ENCODE measurements around the gene MRPL40.

Gene MRPL40

DNA sequence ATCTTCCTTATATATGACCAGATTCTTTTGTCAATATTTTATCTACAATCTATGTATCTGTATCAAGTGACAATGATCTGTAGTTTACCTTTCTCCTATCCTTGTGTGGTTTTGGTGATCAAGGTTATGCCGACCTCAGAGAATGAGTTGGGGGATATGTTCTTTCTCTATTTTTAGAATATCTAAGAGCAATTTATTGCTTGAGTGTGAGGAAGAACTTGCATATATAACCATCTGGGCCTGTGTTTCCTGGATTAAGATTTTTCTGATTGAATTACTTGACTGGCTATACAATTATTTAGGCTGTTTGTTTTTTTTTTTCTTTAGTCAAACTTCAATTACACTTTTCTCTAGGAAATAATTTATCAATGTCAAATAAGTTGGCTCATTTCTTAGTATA lies 29.2 kb downstream of the MRPL40 start:
- no peak for DNase-seq

DNA sequence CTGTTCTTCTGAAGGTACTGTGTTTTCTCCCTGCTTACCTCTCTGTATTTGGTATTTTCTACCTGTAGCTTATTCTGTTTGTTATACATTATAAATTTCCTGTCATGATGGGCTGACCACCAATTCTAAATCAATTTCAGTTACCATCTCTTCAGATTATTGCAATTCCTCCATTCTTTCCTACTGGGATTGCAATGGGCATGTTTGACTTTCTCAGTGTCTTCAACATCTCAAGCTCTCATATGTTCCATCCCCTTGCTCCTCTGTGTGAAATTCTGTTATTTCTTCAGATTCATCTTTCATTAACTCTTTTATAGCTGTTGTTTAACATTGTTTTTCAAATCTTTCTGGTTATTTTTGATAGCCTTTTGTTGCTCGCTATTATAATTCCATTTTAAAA lies 30.7 kb downstream of the MRPL40 start:
- no peak for DNase-seq

DNA sequence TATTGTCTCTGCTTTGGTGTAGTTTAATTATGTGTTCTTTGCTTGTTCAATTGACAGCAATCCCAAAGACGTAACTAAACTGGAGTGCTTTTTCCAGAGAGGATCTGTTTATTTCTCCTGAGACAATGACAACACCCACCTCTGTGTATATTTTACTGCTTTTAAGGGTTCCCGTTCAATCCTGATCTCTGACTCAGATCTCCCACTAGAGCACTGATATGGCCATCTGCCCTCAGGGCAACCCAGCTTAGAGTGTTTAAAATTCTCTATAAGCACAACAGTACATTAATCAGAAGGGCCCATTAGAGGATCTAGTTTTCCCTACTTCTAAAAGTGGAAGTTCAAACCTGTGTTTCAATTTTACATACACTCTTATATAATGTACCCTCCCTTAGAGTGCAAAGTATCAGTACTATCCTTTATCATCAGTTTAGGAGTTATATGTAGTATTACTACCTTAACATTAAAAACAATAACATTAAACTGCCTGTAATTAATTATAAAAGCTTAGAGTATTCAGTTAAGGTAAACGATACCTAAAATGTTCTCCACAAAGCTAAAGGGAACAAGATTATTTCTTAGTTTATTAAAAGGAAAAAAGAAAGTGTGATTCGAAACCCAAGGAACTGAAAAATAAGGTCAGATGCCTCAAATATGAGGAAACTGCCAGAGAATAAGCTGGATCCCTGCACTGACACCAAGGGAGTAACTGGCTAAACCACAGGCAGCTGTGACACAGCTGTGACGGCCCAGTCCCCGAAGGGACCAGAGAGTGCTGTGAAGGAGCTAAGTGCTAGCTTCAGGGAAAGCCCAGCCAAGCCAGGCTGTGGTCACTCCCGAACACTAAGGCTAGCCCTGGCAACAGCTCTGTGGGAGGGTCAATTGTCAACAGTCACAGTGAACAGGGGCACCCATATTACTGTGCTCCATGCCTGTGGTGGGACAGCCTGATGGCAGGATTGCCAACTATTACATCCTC lies 31.4 kb downstream of the MRPL40 start:
- no peak for DNase-seq

DNA sequence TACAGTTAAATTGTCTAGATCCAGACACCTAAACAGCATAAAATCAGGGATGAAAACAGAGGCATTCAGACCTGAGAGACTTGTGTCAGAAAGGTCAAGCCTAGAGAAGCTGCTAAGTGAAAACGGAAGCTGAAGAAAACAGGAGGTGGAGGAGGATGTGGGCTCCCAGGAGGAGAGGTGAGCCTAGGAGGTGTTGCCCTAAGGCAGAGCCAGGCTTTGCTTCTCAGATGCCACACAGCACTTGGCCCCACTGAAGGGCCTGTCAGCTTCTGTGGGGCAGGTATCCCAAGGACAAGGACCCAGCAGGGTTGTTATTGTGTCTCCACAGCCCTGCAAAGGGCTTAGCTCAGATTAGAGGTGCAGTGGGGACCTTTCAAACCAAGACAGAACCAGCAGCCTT lies 32.2 kb downstream of the MRPL40 start:
- DNase-seq: no peak

DNA sequence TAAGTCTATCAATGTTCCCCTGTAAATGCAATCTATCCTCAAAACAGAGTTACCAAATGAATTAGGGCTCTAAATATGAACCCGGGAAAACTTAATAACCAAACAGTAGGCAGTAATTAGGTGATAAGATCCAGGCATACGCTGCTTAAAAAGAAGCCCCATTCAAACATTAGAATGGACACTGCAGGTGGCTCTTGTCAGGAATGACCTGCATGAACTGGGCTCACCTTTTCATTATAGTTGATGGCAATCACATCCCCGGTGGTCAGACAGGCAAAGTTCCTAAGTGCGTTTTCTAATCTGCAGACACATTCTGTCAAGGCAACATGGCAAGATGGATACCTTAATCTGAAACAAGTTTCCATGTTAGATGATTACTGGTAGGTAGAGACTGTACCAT lies 32.6 kb downstream of the MRPL40 start:
- DNase-seq: no peak

DNA sequence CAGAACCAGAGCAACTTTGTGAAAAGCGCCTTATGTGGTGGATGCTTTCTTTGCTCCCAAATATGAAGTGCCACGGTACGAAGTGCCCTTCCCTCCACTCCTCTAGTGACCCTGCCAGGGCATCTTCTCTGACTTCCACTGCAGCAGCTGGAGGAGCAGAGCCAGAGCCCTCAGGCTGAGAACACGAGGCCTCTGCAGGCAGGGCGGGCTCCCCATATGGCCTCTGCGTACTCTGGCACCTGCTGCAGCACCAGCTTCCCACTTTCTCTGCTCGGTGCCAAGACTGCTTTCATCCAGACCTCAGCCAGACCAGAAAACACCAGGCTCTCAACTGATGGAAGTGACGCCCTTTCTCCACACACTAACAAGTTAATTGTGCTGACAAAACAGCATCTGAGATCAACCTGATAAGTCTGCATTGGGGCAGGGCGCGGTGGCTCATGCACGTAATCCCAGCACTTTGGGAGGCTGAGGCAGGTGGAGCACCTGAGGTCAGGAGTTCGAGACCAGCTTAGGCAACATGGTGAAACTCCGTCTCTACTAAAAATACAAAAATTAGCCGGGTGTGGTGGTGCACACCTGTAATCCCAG lies 33.9 kb downstream of the MRPL40 start:
- no peak for DNase-seq

DNA sequence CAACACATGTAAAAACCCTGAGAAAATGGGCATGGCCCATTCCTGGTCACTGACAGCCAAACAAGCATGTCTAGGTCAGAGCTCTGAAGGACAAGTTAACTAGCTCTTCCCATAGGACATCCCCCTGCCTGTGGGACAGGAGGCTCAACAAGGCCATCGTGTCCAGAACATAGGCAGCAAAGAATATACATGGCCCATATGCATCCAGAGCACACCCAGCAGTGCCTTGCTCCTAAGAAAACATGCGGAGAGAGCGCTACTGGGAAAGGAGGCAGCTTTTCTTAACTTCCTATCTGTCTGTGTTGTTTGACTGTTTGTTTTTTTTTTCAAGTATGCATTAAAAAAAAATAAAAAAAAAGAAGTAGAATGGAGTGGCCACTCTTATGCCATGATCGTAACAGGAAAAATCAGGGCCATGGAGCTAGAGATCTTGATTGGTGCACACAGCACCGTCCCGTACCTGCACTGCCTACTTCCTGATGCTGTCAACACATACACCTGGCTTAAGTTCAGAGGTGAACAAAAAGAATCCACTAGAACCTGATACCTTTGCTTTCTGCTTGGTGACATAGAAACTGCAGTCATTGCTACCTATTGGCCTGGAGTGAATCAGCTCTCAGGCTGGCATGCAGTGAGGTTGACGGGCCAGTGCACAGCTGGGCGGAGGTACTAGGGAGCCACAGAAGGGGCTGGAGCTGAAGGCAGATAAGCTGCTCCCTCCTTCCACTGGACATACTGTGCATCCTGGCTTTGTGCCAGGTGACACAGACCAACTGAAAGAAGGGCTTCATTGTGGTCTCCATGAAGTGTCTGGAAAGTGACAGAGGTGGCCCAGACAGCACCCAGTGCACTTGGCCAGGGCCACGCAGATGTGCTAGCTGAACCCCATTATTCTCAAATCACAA lies 34.8 kb downstream of the MRPL40 start:
- peak in 2 of 56 donors; percentile 6 to 14 for DNase-seq

DNA sequence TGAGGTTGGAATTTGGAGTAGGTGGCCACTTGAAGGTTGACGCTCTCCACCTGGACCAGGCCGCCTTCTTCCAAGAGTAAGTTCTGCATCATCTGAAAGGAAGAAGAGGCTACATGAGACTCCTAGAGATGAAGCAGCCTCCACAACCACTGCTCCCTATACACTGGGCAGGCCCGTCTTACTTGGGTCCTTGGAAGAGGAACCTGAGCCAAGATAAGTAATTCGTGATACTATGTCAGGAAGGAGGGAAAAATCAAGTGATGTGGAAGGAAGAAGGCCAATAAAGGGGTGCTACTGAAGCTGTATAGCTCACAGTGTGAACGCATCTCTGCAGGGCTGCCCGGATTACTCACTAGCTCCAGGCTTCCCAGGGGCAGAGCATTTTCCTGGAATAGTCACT lies 35.6 kb downstream of the MRPL40 start:
- no peak for DNase-seq

DNA sequence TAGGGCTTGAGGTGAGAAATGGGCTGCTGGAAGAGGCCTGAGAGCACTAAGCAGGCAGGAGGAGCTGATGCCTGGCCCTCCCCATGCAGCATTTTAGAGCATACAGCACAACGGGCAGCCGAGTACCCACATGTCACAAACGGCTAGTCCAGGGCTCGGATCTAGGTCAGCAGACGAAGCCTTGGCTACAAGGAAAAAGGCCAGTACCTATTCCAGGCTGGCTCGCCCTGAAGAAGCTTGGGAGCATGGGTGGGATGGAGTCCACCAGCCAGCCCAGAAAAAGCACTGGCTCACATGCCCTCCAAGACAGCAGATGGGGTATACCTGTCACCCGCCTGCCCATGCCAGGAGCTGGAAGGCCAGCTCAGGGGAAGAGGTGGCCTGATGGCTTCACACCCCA lies 37.1 kb downstream of the MRPL40 start:
- no peak for DNase-seq

DNA sequence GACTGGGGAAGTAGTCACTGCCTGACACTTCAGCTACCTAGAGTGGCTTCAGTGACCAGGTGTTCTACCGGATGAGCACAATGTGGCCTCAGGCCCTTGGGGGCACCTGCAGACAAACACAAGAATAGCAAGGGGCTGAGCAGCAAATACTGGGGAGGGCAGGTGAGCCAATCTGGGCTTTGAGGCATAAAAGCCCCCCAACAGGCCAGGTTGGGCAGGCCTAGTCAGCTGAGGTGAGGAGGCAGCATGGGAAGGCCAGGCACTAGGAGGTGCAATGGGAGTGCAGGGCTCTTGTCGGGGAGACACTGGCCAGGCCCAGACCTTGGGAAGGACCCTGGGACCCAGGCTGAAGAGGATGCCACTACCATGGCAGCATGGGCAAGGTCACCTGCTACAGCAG lies 37.7 kb downstream of the MRPL40 start:
- DNase-seq: no peak

DNA sequence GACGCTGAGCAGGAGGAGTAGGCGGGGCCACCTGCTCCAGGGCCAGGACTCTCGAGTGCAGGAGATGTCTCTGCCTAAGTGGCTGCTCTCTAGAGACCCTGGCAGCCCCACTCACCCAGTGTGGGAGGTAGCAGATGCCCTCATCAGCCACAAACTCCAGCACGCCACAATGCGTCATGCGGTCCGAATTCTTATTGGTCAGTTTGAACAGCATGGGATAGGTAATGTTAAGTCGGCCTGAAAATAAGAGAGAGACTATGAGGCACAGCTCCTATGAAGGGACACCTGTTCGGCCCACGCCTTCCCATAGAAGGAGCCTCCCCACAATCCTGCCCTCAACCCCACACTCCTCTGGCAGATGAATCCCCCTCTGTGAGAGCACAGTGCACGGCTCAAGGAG lies 39.2 kb downstream of the MRPL40 start:
- no peak for DNase-seq

DNA sequence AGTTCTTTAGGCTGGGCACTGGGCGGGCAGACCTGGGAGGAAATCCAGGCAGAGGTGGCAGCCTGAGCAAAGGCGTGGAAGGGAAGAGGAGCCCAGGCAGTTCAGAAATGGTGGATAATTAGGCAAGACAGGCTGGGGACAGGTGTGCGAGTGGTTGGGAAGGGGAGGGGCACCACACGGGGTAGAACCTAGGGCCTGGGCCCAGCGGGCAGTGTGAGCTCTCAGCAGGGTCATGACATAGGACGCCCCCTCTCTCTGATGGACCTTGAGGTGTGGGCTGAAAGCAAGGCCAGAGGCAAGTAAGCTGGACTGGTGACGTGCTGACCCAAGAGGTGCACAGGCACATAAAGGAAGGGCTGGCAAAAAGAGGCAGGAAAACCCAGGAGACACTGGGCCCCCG lies 39.9 kb downstream of the MRPL40 start:
- no peak for DNase-seq

DNA sequence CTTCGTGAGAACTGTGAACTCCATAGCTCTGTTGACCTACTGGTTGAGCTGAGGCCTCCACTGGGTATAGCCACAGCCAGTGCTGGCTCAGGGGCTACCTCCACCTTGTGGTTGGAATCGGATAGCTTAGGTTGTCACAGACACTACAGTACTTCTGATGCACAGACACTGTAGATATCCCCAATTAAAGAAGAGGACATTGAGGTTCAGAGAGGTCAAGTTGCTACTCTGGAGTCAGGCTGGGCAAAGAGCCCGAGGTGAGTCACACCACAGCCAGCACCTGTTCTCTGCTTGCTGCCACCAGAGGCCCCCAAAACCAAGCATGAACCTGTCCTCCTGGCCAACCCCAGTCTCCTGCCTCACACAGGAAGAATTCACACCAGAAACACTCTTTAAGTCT lies 41.2 kb downstream of the MRPL40 start:
- no peak for DNase-seq

DNA sequence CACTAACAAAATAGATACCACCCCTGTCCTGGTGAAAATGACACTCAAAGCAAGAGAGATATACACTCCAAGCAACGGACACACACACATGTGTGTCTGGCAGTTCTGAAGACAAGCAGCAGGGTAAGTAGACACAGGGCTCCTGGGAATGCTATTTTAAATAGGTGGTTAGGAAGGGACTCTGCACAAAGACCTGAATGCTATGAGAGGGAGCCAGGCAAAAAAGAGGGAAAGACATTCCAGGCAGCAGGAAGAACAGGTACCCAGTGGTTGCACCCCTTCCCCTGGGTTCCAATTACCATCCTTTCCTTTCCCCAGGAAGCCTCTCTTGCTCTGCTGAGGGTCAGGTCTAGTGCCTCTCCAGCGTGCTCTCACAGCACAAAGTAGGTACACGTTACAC lies 43.7 kb downstream of the MRPL40 start:
- no peak for DNase-seq

DNA sequence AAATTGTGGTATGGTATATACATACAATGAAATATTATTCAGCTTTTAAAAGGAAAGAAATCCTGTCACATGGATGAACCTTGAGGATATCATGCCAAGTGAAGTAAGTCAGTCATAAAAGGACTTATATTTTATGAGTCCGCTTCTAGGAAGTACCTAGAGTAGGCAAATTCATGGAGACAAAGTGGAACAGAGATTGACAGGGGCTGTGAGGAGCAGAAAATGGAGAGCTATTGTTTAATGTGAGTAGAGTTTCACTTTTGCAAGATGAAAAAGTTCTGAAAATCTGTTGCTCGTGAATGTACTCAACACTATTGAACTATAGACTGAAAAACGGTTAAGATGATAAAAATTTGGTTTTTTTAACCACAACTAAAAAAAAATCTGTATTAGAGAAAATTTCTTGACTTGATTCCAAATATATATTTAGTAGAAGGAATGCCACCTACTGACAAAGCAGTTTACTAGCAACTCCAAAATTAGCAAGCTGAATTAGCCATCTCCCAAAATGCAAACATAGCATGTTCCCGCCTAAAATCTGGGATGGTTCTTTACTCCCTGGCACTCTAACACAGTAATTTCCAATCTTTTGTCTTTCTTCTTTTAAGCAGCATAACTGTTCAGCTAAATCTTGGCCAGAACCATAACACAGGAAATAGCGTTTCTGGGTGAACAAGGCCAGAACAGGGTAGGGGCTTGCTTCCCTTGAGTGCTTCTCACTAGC lies 45.1 kb downstream of the MRPL40 start:
- no peak for DNase-seq

DNA sequence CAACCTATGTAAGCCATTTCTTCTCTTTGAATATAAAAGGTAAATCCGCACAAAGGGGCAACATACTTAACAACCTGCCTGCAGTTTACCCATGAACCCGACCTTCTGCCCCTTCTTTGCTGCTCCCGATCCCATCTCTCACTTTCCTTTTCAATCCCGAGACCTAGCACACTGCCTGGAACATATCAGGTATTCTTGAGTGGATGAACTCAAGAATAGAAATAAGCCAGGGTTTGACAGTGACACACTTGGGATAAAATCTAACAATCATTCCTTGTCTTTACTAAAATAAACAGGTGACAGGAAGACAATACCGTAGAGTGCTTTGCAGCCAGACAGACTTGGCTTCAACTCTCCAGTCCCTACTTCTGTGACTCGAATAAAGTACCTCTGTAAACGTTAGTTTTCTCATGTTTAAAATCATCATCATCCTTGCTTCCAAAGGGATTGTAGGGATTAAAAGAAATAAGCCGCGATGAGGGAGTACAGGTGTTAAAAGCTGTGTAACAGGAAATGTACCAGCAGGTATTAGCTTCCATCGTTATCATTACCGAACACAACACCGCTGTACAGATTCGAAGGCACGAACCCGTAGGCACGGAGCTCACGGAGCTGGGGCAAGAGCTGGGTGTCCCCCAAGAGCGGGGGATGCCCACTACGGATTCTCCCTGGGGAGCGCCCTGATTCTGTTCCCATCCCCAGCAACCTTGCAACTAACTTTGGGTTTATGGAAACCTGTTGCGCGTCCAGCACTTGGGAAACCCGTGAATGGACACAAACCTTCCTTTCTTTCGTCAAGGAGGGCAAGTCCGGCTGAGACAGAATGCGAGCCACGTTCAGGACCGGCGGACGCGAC lies 45.9 kb downstream of the MRPL40 start:
- DNase-seq: peak in 1 of 56 donors; percentile 42

DNA sequence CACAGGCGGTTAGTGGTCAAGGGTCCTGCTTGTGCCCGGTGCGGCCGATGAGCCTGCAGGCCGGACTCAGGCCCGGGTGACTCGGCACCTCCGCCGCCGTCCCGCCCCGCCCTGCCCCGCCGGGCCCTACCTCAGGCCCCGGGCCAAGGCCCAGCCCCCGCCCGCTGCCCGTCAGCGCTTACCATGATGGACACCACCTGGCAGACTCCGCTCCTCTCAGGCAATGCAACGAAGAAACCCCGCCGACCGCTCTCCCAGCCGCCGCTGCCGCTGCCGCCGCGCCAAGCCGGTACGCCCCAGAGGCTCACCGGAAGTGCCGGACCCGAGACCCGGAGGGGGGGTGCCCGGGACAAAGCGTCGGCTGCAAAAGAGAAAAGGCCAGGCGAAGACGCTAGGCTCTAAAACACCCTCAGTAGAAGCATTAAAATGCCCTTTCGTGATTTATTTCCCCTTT lies 46.6 kb downstream of the MRPL40 start, which contains the start of gene UFD1:
UFD1 (minus strand) TSS at position 293 of the 454 bp plus-strand sequence; CDS start at position 185, 108 bp downstream.
- DNase-seq: peak in 54 of 56 donors; percentile 31 to 90 (median 75)

DNA sequence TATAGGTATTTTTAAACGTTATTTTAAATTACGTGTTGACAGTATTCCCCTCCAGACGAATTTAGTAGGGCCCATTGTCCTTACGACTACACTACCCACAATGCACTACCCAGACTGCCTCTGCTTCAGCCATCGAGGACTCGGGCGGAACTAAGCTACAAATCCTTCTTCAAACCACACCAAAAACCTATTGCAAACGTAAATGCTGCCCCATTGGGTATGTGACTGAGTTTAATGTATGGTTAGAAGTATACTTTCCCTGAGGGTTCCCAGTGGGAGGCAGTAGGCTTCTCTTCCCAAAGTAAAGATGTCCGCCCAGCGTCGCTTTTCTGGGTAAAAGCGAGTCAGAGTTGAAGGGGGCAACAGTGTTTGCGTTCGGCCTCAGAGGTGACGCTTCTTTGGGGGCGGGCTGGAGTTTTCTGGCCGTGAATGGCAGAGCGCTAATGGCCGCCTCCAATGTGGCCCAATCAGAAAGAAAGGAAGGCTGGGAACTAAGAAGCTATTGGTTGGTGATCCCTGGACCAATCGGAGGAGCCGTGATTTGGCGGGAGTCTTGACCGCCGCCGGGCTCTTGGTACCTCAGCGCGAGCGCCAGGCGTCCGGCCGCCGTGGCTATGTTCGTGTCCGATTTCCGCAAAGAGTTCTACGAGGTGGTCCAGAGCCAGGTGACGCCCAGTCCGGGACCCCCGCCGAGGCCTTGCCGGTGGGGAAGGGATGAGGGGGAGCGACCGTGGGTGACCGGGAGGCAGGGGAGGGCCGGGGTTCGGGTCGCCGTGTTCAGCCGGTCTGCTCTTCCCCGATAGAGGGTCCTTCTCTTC lies 47.2 kb downstream of the MRPL40 start, which contains the start of gene CDC45:
CDC45 (plus strand) TSS at position 566 of the 818 bp plus-strand sequence; CDS start at position 615, 49 bp downstream.
- DNase-seq: peak; percentile 73 to 99 (median 96)

DNA sequence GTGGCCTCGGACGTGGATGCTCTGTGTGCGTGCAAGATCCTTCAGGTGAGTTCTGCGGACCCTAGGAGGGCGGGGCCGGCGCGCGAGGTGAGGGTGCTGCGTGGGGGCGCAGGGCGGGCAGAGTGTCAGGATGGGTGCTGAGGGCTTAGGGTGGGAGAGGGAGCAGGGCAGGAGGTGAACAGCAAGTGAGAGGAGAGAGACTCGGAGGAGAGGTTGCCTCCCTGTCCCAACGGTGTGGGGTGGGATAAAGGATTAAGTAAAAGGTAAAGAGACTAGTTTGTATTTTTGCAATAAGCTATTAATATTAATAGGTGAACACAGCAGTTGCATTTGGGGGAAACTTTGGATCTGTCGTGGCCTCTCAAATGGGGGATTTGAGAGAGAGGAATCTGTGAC lies 47.8 kb downstream of the MRPL40 start:
- DNase-seq: peak in 1 of 56 donors; percentile 31

Data from nucleus accumbens (tissue), 56 donors.